Measurements from ENCODE around the gene THBS2.

- TF ChIP-seq SIN3A (IDR thresholded peaks at IDR 0.05; ENCODE audit: borderline replicate concordance, insufficient read depth, low read length), result no peak
- TF ChIP-seq POLR2AphosphoS5 (IDR thresholded peaks at IDR 0.05; ENCODE audit: low read depth, low read length), result no peak
- TF ChIP-seq REST (IDR thresholded peaks at IDR 0.05; ENCODE audit: insufficient read depth in 1 of 2, low read depth in 2 of 2, low read length in 2 of 2), result no peak
- TF ChIP-seq TAF1 (IDR thresholded peaks at IDR 0.05; ENCODE audit: borderline replicate concordance, insufficient read depth, low read length), result no peak
- TF ChIP-seq FOXP2 (optimal IDR thresholded peaks at IDR 0.05; ENCODE audit: borderline replicate concordance, extremely low read depth, extremely low read length, insufficient read depth), result no peak
Measured at GRCh38 chr6:169175360-169175887, 78.2 kb downstream of the THBS2 start.
